H1 (cell line): Measurements from ENCODE around the gene AGR3. TPM values are rescaled to one million over a fixed set of nuclear protein-coding genes. Genes with fewer than 3 reads are reported as not detected.

ENCODE experiments used
- GABPA ChIP-seq: IDR thresholded peaks from 2 replicates; pipeline ENCODE4 v1.6.1; 2011; ENCODE audit warnings: mild to moderate bottlenecking, low read length, moderate library complexity, borderline replicate concordance; ENCODE audit not compliant: insufficient read depth
- KDM1A ChIP-seq: fragments of 200-600, 300-600 bp; sonication (generic); IDR thresholded peaks from 2 replicates; pipeline ENCODE4 v1.7.1; 2016; ENCODE audit warnings: mild to moderate bottlenecking, low read length, borderline replicate concordance
- NANOG ChIP-seq: IDR thresholded peaks from 2 replicates; pipeline ENCODE4 v1.6.1; 2011; ENCODE audit warnings: low read length, low read depth, mild to moderate bottlenecking, inconsistent platforms; ENCODE audit not compliant: insufficient read depth, poor library complexity, severe bottlenecking
- SIRT6 ChIP-seq: IDR thresholded peaks from one replicate; pipeline ENCODE4 v1.7.1; 2012; ENCODE audit warnings: low read length, inconsistent platforms
- TCF12 ChIP-seq: IDR thresholded peaks from 2 replicates; pipeline ENCODE4 v1.6.1; 2011; ENCODE audit warnings: low read depth, mild to moderate bottlenecking, low read length
- polyA plus RNA-seq, 7 experiments: library from polyadenylated mRNA; depleted of rRNA in 3 of 7; stranded (reverse) in 5 of 7; unstranded in 2 of 7; fragments of >200 nt in 5 of 7; fragments of 200-250 nt in 2 of 7; gene quantifications; 1 replicate in 5 of 7; 2 replicates in 1 of 7; 4 replicates in 1 of 7; pipeline versions ENCODE4 v1.2.1 to v1.2.3, GENCODE V29; 2011 to 2013; ENCODE audit warnings: missing spikeins in 2 of 7, mixed read lengths in 2 of 7
- total RNA-seq: library from RNA; stranded (reverse); fragmentation: NEBNext Ultra II Directional; extraction: Animal tissue kit (Norgen Biotek cat#: 25700); gene quantifications from 2 replicates; pipeline ENCODE4 v1.2.1, GENCODE V29; 2021
- TF ChIP-seq, protein P1 (sequence below): fragments of 300-600 bp; sonication (generic); IDR thresholded peaks from 2 replicates; pipeline ENCODE4 v1.7.1; 2012; ENCODE audit warnings: low read length, moderate library complexity, mild to moderate bottlenecking, inconsistent platforms; ENCODE audit not compliant: insufficient replicate concordance

Gene AGR3
- total and polyA plus RNA-seq, 2 of the 8 experiments (the other 6 are each of a cell fraction or from before 2014, with no cell fraction given), result not detected

DNA sequence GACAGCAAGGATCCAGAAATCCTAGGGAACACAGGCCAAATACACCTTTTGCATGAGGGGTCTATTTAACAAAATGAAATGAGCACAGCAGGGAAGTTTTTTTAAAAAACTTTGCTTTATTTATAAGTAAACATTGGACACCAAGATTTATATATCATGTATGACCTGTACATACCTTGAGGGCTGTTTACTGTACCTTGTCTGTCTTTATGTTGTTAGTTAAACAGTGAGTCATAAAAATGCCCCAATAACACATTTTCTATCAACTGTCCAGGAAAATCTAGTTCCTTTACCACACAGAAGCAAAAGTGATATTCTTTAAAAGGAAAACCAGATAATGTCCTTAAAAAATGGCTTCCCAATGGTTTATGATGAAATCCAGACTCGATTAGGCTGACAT lies 45.1 kb upstream of the AGR3 start (continued):
- TF ChIP-seq, protein P1, sequence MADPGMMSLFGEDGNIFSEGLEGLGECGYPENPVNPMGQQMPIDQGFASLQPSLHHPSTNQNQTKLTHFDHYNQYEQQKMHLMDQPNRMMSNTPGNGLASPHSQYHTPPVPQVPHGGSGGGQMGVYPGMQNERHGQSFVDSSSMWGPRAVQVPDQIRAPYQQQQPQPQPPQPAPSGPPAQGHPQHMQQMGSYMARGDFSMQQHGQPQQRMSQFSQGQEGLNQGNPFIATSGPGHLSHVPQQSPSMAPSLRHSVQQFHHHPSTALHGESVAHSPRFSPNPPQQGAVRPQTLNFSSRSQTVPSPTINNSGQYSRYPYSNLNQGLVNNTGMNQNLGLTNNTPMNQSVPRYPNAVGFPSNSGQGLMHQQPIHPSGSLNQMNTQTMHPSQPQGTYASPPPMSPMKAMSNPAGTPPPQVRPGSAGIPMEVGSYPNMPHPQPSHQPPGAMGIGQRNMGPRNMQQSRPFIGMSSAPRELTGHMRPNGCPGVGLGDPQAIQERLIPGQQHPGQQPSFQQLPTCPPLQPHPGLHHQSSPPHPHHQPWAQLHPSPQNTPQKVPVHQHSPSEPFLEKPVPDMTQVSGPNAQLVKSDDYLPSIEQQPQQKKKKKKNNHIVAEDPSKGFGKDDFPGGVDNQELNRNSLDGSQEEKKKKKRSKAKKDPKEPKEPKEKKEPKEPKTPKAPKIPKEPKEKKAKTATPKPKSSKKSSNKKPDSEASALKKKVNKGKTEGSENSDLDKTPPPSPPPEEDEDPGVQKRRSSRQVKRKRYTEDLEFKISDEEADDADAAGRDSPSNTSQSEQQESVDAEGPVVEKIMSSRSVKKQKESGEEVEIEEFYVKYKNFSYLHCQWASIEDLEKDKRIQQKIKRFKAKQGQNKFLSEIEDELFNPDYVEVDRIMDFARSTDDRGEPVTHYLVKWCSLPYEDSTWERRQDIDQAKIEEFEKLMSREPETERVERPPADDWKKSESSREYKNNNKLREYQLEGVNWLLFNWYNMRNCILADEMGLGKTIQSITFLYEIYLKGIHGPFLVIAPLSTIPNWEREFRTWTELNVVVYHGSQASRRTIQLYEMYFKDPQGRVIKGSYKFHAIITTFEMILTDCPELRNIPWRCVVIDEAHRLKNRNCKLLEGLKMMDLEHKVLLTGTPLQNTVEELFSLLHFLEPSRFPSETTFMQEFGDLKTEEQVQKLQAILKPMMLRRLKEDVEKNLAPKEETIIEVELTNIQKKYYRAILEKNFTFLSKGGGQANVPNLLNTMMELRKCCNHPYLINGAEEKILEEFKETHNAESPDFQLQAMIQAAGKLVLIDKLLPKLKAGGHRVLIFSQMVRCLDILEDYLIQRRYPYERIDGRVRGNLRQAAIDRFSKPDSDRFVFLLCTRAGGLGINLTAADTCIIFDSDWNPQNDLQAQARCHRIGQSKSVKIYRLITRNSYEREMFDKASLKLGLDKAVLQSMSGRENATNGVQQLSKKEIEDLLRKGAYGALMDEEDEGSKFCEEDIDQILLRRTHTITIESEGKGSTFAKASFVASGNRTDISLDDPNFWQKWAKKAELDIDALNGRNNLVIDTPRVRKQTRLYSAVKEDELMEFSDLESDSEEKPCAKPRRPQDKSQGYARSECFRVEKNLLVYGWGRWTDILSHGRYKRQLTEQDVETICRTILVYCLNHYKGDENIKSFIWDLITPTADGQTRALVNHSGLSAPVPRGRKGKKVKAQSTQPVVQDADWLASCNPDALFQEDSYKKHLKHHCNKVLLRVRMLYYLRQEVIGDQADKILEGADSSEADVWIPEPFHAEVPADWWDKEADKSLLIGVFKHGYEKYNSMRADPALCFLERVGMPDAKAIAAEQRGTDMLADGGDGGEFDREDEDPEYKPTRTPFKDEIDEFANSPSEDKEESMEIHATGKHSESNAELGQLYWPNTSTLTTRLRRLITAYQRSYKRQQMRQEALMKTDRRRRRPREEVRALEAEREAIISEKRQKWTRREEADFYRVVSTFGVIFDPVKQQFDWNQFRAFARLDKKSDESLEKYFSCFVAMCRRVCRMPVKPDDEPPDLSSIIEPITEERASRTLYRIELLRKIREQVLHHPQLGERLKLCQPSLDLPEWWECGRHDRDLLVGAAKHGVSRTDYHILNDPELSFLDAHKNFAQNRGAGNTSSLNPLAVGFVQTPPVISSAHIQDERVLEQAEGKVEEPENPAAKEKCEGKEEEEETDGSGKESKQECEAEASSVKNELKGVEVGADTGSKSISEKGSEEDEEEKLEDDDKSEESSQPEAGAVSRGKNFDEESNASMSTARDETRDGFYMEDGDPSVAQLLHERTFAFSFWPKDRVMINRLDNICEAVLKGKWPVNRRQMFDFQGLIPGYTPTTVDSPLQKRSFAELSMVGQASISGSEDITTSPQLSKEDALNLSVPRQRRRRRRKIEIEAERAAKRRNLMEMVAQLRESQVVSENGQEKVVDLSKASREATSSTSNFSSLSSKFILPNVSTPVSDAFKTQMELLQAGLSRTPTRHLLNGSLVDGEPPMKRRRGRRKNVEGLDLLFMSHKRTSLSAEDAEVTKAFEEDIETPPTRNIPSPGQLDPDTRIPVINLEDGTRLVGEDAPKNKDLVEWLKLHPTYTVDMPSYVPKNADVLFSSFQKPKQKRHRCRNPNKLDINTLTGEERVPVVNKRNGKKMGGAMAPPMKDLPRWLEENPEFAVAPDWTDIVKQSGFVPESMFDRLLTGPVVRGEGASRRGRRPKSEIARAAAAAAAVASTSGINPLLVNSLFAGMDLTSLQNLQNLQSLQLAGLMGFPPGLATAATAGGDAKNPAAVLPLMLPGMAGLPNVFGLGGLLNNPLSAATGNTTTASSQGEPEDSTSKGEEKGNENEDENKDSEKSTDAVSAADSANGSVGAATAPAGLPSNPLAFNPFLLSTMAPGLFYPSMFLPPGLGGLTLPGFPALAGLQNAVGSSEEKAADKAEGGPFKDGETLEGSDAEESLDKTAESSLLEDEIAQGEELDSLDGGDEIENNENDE, result no peak
- TF ChIP-seq KDM1A (no peak), GABPA (no peak), NANOG (no peak), TCF12 (no peak), SIRT6 (no peak)
